Keratinocyte (primary cell): Measurements from ENCODE around the gene PTPRN2. TPM values are rescaled to one million over a fixed set of nuclear protein-coding genes. Genes with fewer than 3 reads are reported as not detected.

Experiments
- DNase-seq: peaks from one replicate; pipeline ENCODE4 v3.0.0-alpha.2; 2011; ENCODE audit warnings: low read depth, missing footprints, low spot score
- FAIRE-seq: peaks from 2 replicates; lab custom pipeline; 2011; peaks lifted over from hg19 to GRCh38; lab: Jason Lieb, UNC
- H2AFZ ChIP-seq: 2 replicates; pipeline ENCODE4 v1.6.0; 2012; ENCODE audit warnings: low read length, control low read depth, inconsistent platforms; ENCODE audit not compliant: control insufficient read depth
- H3K27ac ChIP-seq: 2 replicates; pipeline ENCODE4 v1.5.1; 2011; ENCODE audit warnings: low read length; ENCODE audit not compliant: control insufficient read depth, insufficient read depth
- H3K27me3 ChIP-seq: 3 replicates; pipeline ENCODE4 v1.6.0; 2011; ENCODE audit warnings: low read length; ENCODE audit not compliant: control insufficient read depth, insufficient read depth; ENCODE audit errors: extremely low read depth
- H3K36me3 ChIP-seq, 2 experiments: 2 replicates in 1 of 2; 3 replicates in 1 of 2; pipeline ENCODE4 v1.5.1; 2011; ENCODE audit warnings: low read length in 2 of 2, mild to moderate bottlenecking in 1 of 2; ENCODE audit not compliant: control insufficient read depth in 2 of 2, insufficient read depth in 2 of 2; ENCODE audit errors: extremely low read depth in 1 of 2
- H3K4me1 ChIP-seq: 3 replicates; pipeline ENCODE4 v1.5.1; 2011; ENCODE audit warnings: low read length; ENCODE audit not compliant: control insufficient read depth, insufficient read depth; ENCODE audit errors: extremely low read depth
- H3K4me2 ChIP-seq: 3 replicates; pipeline ENCODE4 v1.6.0; 2011; ENCODE audit warnings: low read depth, low read length; ENCODE audit not compliant: control insufficient read depth, insufficient read depth; ENCODE audit errors: extremely low read depth
- H3K4me3 ChIP-seq, 3 experiments: fragments of 200-600 bp in 1 of 3; sonication (generic) in 1 of 3; 2 replicates in 2 of 3; 3 replicates in 1 of 3; pipeline ENCODE4 v1.5.1; 2011 to 2016; ENCODE audit warnings: low read length in 3 of 3, mild to moderate bottlenecking in 3 of 3, control low read depth in 2 of 3, inconsistent platforms in 1 of 3, low read depth in 1 of 3, mixed read lengths in 1 of 3, mixed run types in 1 of 3, moderate library complexity in 1 of 3; ENCODE audit not compliant: control insufficient read depth in 2 of 3, insufficient read depth in 2 of 3; ENCODE audit errors: extremely low read depth in 1 of 3
- H3K79me2 ChIP-seq: 2 replicates; pipeline ENCODE4 v1.6.0; 2012; ENCODE audit warnings: low read length; ENCODE audit not compliant: control insufficient read depth, insufficient read depth
- H3K9ac ChIP-seq: 3 replicates; pipeline ENCODE4 v1.6.0; 2011; ENCODE audit warnings: low read length; ENCODE audit not compliant: control insufficient read depth, insufficient read depth; ENCODE audit errors: extremely low read depth
- H3K9me1 ChIP-seq: 3 replicates; pipeline ENCODE4 v1.6.0; 2011; ENCODE audit warnings: low read length; ENCODE audit not compliant: control insufficient read depth, insufficient read depth; ENCODE audit errors: extremely low read depth
- H3K9me3 ChIP-seq: 2 replicates; pipeline ENCODE4 v1.5.1; 2012; ENCODE audit warnings: low read depth, low read length; ENCODE audit not compliant: control insufficient read depth
- H4K20me1 ChIP-seq: 3 replicates; pipeline ENCODE4 v1.6.0; 2011; ENCODE audit warnings: low read length; ENCODE audit not compliant: control insufficient read depth, insufficient read depth; ENCODE audit errors: extremely low read depth
- CTCF ChIP-seq, 3 experiments: IDR thresholded peaks in 1 of 3; conservative IDR thresholded peaks in 1 of 3; optimal IDR thresholded peaks in 1 of 3; 2 replicates in 2 of 3; 3 replicates in 1 of 3; pipeline versions ENCODE3 to v1.5.1; 2011; ENCODE audit warnings: low read length in 3 of 3, mild to moderate bottlenecking in 3 of 3, moderate library complexity in 2 of 3, control low read depth in 1 of 3, inconsistent platforms in 1 of 3; ENCODE audit not compliant: insufficient read depth in 2 of 3; ENCODE audit errors: extremely low read depth in 1 of 3
- EZH2 ChIP-seq: IDR thresholded peaks from one replicate; pipeline ENCODE4 v1.6.1; 2012; ENCODE audit warnings: inconsistent platforms, mild to moderate bottlenecking, low read length, moderate library complexity
- dilution Hi-C: fragments of 300-500 bp; cut with MboI; formaldehyde crosslinking; loops from one replicate; pipeline ENCODE4 v1.7.0; 2020; ENCODE audit warnings: low sequenced_read_pairs; ENCODE audit not compliant: extremely low pct_ligation_motif_present
- polyA plus RNA-seq, 5 experiments: library from polyadenylated mRNA; depleted of rRNA in 3 of 5; stranded (reverse) in 3 of 5; stranded (forward) in 1 of 5; unstranded in 1 of 5; fragments of >200 nt; gene quantifications; 1 replicate in 1 of 5; 2 replicates in 3 of 5; 3 replicates in 1 of 5; pipeline versions ENCODE4 v1.2.1 to v1.2.3, GENCODE V29; 2011 to 2012; ENCODE audit warnings: missing spikeins in 2 of 5, low read depth in 1 of 5, low replicate concordance in 1 of 5

Gene PTPRN2
- polyA plus RNA-seq, 1 donor (not counting 4 experiments of a cell fraction or from before 2014, with no cell fraction given): not detected

- FAIRE-seq: no peak
- H3K4me3 ChIP-seq: no peak overlapping the region
- no peaks in the 10 kb centered on the region for H3K79me2 ChIP-seq
- H3K9me3 ChIP-seq: peaks cover 24% of the 10 kb centered on the region
- H3K4me2 ChIP-seq: no peak overlapping the region
- no peaks in the 10 kb centered on the region for H3K27me3 ChIP-seq
- no peak for DNase-seq
- H3K9me1 ChIP-seq: no peaks in the 10 kb centered on the region
- H3K4me1 ChIP-seq: no peaks in the 10 kb centered on the region
- H3K27ac ChIP-seq: no peak overlapping the region
- no peak for TF ChIP-seq EZH2
- no peak for TF ChIP-seq CTCF (optimal IDR thresholded peaks at IDR 0.05 in 1 of 3, IDR thresholded peaks at IDR 0.05 in 1 of 3, conservative IDR thresholded peaks at IDR 0.05 in 1 of 3; ENCODE audit: extremely low read depth in 1 of 3, insufficient read depth in 2 of 3, low read length in 3 of 3)
- H3K9ac ChIP-seq: no peak overlapping the region
- no peak overlapping the region for H2AFZ ChIP-seq
- H3K36me3 ChIP-seq: no peaks in the 10 kb centered on the region
- dilution Hi-C loops: no loop called here
- no peaks in the 10 kb centered on the region for H4K20me1 ChIP-seq
These were observed 265.5 kb downstream of the PTPRN2 start for GRCh38 chr7:158321936-158322615.

GRCh38 chr7:158321056-158321700, 266.4 kb downstream of the PTPRN2 start:
- H3K36me3 ChIP-seq: no peaks in the 10 kb centered on the region
- H3K27ac ChIP-seq: no peak overlapping the region
- no peaks in the 10 kb centered on the region for H3K27me3 ChIP-seq
- no peak for TF ChIP-seq CTCF (optimal IDR thresholded peaks at IDR 0.05 in 1 of 3, IDR thresholded peaks at IDR 0.05 in 1 of 3, conservative IDR thresholded peaks at IDR 0.05 in 1 of 3; ENCODE audit: extremely low read depth in 1 of 3, insufficient read depth in 2 of 3, low read length in 3 of 3)
- no peak for TF ChIP-seq EZH2
- DNase-seq (no peak), FAIRE-seq (no peak)
- H3K9me1 ChIP-seq: no peaks in the 10 kb centered on the region
- no peak overlapping the region for H3K9ac ChIP-seq
- no peaks in the 10 kb centered on the region for H4K20me1 ChIP-seq
- H3K4me2 ChIP-seq: no peak overlapping the region
- peaks cover 19% of the 10 kb centered on the region for H3K9me3 ChIP-seq
- H3K79me2 ChIP-seq: no peaks in the 10 kb centered on the region
- H3K4me1 ChIP-seq: no peaks in the 10 kb centered on the region
- H3K4me3 ChIP-seq: no peak overlapping the region
- dilution Hi-C loops: no loop called here
- H2AFZ ChIP-seq: no peak overlapping the region
